IPS DF 6.9 (cell line): Measurements from ENCODE around the gene PI16.
"Not testable (repeated sequence)": the region's sequence is repeated elsewhere in the genome, so short reads cannot be mapped to it uniquely, and the experiment has no call there.

Experiments
- DNase-seq: peaks from one replicate; pipeline ENCODE4 v3.0.0-alpha.2; 2013; ENCODE audit warnings: low read depth, low spot score
- H3K27ac ChIP-seq: one replicate; pipeline ENCODE4 v1.5.1; 2013; ENCODE audit warnings: low read length, control low read depth
- H3K27me3 ChIP-seq: 2 replicates; pipeline ENCODE4 v1.6.1; 2013; ENCODE audit warnings: mild to moderate bottlenecking, low read length; ENCODE audit not compliant: control insufficient read depth, insufficient read depth
- H3K36me3 ChIP-seq: 2 replicates; pipeline ENCODE4 v1.6.1; 2013; ENCODE audit warnings: low read length; ENCODE audit not compliant: control insufficient read depth, insufficient read depth
- H3K4me1 ChIP-seq: 2 replicates; pipeline ENCODE4 v1.6.1; 2013; ENCODE audit warnings: low read length; ENCODE audit not compliant: control insufficient read depth, insufficient read depth
- H3K4me3 ChIP-seq: 2 replicates; pipeline ENCODE4 v1.5.1; 2013; ENCODE audit warnings: mild to moderate bottlenecking, low read length
- H3K9me3 ChIP-seq: 2 replicates; pipeline ENCODE4 v1.6.1; 2013; ENCODE audit warnings: low read length, inconsistent platforms; ENCODE audit not compliant: control insufficient read depth, insufficient read depth
- WGBS: extraction: QIAGEN DNeasy Blood & Tissue Kit; methylation state at CpG from one replicate; pipeline ENCODE4 v1.1.7; 2013; ENCODE audit warnings: mixed read lengths, missing lambda C conversion rate; ENCODE audit not compliant: insufficient read length, insufficient coverage; 5-methylcytosine and 5-hydroxymethylcytosine counted together

PI16 gene

DNA sequence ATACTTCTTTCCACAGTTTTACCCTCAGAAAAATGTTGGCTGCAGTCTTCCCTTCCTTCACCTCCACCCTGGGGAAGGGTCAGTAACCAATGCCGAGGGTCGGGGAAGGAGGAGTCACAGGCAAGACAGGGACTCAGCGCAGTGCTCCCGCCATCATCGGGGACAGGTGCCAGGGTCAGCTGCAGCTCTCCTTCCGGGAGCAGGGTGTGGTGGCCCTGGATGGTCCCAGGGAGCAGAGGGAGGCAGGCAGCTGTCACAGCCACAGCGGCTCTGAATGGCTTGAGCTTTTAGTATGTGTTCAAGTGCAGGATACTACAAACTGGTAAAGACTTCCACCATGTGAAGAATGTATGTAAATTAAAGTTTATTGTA lies 26.0 kb upstream of the PI16 start:
- Histone ChIP-seq H3K4me3 (no peak overlapping the region), H3K27me3 (no peaks in the 10 kb centered on the region), H3K4me1 (peaks cover 1% of the 10 kb centered on the region; the same call in 1 of the 2 replicates), H3K36me3 (peaks cover under 1% of the 10 kb centered on the region; the same call in 1 of the 2 replicates), H3K9me3 (peaks cover 1% of the 10 kb centered on the region; the same call in 1 of the 2 replicates), H3K27ac (no peak overlapping the region)
- DNase-seq: no peak
- no CpG with 5 or more reads among the region's 7 CpGs for WGBS

DNA sequence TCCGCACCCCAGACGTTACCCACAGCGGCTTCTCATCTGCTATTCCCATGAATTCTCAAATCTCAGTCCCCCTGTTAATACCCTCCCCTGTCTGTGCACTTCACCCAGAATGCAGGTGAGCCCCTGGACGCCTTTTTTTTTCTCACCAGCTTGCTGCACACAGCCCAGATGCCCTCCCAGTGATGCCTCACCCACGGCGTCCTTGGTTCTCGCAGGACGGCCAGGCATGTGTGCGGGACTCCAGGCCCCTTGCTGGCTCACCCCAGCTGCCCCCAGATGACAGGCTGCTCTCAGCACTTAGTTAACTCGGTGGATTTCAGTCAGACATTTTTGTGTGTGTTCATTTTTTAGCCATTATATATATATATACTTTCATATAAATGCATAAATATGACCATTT lies 25.4 kb upstream of the PI16 start:
- no peak for DNase-seq

DNA sequence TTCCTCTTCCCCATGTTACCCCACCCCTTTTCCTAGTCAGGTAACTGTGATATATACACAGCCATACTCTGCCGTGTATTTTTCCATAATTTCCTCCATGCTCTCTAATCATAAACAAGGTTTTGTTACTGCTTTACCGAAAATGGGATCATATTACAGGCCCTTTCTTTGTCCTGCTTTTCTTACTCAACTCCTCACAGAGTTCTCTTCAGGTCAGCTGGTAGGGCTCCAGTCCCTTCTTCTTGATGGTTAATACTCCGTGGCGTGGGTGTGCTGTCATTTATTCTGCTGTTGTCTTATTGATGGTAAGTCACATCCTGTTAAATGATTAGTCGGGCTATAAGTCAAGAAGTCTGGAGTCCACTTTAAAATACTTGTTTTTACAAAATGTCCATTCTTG lies 24.9 kb upstream of the PI16 start:
- no CpG with 5 or more reads among the region's 5 CpGs for WGBS
- no peak overlapping the region for H3K27ac ChIP-seq
- H3K27me3 ChIP-seq: no peaks in the 10 kb centered on the region
- no peaks in the 10 kb centered on the region for H3K36me3 ChIP-seq
- DNase-seq: no peak
- H3K9me3 ChIP-seq: peaks cover 1% of the 10 kb centered on the region; the same call in 1 of the 2 replicates
- no peak overlapping the region for H3K4me3 ChIP-seq
- H3K4me1 ChIP-seq: peaks cover 1% of the 10 kb centered on the region; the same call in 1 of the 2 replicates

More for the DNA sequence above, 25.4 kb upstream of the PI16 start:
- Histone ChIP-seq H3K4me1 (peaks cover 1% of the 10 kb centered on the region; the same call in 1 of the 2 replicates), H3K36me3 (no peaks in the 10 kb centered on the region), H3K27me3 (no peaks in the 10 kb centered on the region), H3K9me3 (peaks cover 1% of the 10 kb centered on the region; the same call in 1 of the 2 replicates), H3K27ac (no peak overlapping the region), H3K4me3 (no peak overlapping the region; the same call in 1 of the 2 replicates)
- no CpG with 5 or more reads among the region's 10 CpGs for WGBS

DNA sequence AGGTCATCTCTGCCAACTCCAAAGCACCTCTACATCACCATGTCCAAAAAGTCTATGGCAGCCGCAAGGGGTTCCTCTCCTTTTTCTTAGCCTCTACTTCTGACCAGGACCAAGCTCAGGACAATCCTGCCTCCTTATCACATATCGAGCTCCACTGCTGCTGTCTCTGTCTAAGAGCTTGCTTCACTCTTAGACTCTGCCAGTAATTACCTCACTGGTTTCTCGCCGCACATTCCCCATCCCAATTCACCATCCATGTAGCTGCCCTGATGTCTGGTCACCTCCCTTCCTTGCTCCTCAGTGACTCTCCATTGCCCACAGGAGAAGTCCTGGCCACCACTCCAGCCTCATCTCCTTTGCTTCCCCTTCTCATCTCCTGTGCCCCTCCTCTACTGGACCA lies 24.1 kb upstream of the PI16 start:
- Histone ChIP-seq H3K36me3 (no peaks in the 10 kb centered on the region), H3K9me3 (no peaks in the 10 kb centered on the region), H3K4me3 (no peak overlapping the region), H3K27ac (no peak overlapping the region), H3K27me3 (no peaks in the 10 kb centered on the region), H3K4me1 (peaks cover 1% of the 10 kb centered on the region; the same call in 1 of the 2 replicates)
- no peak for DNase-seq
- no CpG with 5 or more reads among the region's 4 CpGs for WGBS

DNA sequence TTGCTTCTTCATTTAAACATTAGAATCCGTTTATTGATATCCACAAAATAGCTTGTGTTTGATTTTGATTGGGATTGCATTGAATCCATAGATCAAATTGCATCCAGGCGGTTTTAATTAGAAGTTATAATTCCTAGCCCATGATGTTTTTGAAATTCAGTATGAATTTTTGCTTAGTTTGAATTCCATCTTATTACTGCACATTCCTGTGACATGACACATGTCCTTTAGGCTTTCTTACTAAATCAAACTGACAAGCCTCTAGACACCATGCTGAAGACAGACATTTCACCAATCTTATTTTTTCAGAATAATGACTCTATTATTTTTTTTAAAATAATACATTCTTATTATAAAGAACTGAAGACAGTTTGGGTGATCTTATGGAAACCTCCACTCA lies 21.4 kb upstream of the PI16 start:
- DNase-seq: no peak
- no peaks in the 10 kb centered on the region for H3K36me3 ChIP-seq
- no CpG with 5 or more reads among the region's 2 CpGs for WGBS
- no peak overlapping the region for H3K4me3 ChIP-seq
- no peaks in the 10 kb centered on the region for H3K27me3 ChIP-seq
- no peak overlapping the region for H3K27ac ChIP-seq
- H3K4me1 ChIP-seq: no peaks in the 10 kb centered on the region
- no peaks in the 10 kb centered on the region for H3K9me3 ChIP-seq

DNA sequence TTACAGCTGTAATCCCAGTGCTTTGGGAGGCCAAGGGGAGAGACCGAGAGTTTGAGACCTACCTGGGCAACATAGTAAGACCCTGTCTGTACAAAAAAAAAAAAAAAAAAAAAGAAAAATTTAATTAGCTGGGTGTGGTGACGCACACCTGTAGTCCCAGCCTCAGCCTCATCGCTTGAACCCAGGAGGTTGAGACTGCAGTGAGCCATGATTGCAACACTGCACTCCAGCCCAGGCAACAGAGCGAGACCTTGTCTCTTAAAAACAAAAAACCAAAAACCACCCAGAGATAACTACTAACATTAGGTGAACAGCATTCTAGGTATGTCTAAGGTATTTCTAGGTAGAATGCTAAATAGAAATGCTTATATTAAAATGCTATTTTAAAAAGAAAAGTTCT lies 21.0 kb upstream of the PI16 start:
- Histone ChIP-seq H3K4me1 (no peaks in the 10 kb centered on the region), H3K36me3 (no peaks in the 10 kb centered on the region), H3K27me3 (no peaks in the 10 kb centered on the region), H3K9me3 (no peaks in the 10 kb centered on the region), H3K4me3 (no peak overlapping the region), H3K27ac (no peak overlapping the region)
- DNase-seq: no peak
- WGBS: no CpG with 5 or more reads among the region's 4 CpGs

DNA sequence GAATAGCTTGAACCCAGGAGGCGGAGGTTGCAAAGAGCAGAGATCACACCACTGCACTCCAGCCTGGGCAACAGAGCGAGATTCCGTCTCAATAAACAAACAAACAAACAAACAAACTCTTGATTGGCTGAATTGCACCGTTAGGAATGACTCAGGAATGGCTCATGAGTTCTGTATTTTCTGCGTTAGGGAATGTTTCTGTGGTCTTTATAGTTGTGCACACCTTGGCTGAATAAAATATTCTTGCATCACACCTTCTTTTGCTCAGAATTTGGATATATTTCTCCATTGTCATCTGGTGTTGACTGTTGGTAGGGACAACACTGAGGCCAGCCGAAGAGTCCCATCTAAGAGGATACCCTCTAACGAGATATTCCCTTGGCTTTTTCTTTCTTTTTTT lies 19.6 kb upstream of the PI16 start:
- Histone ChIP-seq H3K36me3 (no peaks in the 10 kb centered on the region), H3K27ac (no peak overlapping the region)
- no CpG with 5 or more reads among the region's 7 CpGs for WGBS

DNA sequence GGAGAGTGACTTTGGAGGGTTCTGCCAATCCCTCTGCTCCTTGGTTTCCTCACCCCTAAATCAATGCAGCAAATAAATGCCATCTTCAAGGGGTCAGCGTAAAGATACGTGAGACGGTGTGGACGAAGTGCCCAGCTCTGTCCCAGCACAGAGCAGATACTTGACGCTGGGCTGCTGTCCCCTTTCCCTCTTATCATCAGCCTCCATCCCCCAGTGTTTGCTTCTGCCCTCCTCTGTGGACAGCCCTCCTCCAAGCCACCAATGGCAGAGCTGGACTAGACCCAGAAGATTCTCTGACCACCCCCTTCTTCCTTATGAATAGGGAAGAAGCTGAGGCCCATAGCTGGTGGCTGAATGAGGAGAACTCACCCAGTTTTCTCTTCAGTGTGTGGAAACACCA lies 17.7 kb upstream of the PI16 start:
- Histone ChIP-seq H3K27me3 (no peaks in the 10 kb centered on the region), H3K36me3 (no peaks in the 10 kb centered on the region), H3K4me1 (no peaks in the 10 kb centered on the region), H3K4me3 (no peak overlapping the region), H3K27ac (no peak overlapping the region), H3K9me3 (no peaks in the 10 kb centered on the region)
- WGBS: no CpG with 5 or more reads among the region's 5 CpGs
- DNase-seq: no peak

More for the DNA sequence above, 19.6 kb upstream of the PI16 start:
- Histone ChIP-seq H3K27me3 (no peaks in the 10 kb centered on the region), H3K9me3 (no peaks in the 10 kb centered on the region), H3K4me3 (no peak overlapping the region), H3K4me1 (no peaks in the 10 kb centered on the region)
- DNase-seq: no peak

DNA sequence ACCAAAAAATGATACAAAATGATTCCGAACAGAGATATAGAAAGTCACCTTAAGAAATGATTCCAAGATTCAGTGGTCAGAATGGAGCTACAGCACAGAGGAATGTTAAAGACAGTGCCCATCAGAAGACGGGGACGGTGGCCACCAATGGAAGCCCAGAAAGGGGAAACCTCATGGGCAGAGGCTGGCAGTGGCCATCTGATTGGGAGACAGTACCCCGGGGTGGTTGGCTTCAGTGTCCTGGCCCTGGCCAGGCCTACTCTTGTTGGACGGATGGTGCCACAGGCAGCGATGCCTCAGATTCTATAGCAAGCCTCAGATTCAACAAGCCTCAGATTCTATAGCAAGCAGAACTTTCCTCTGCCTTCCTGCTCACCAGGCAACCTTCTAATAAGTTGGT lies 16.6 kb upstream of the PI16 start:
- Histone ChIP-seq H3K4me1 (no peaks in the 10 kb centered on the region), H3K4me3 (no peak overlapping the region), H3K9me3 (no peaks in the 10 kb centered on the region), H3K36me3 (no peaks in the 10 kb centered on the region), H3K27ac (no peak overlapping the region), H3K27me3 (no peaks in the 10 kb centered on the region)
- whole genome bisulfite sequencing: no CpG with 5 or more reads among the region's 6 CpGs
- DNase-seq: no peak

DNA sequence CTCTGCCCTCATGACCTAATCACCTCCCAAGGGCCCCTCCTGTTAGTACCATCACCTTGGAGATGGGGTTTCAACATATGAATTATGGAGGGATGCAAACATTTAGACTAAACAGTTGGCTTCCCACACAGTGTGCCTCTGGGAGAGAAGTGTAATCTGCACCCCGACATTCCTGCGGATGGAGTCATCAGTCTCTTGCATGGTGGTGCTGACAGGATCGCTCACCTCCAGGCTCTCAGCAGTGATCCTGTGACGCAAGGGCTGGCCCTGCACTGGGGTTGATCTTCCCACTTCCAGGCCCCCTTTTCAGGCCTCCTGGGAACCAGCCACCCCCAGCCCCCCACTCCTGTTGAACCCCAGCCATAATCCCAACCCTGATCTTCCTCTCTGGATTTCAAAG lies 16.0 kb upstream of the PI16 start:
- no peak overlapping the region for H3K4me3 ChIP-seq
- no peak for DNase-seq
- no peaks in the 10 kb centered on the region for H3K9me3 ChIP-seq
- no peaks in the 10 kb centered on the region for H3K4me1 ChIP-seq
- no peaks in the 10 kb centered on the region for H3K36me3 ChIP-seq
- H3K27me3 ChIP-seq: no peaks in the 10 kb centered on the region
- H3K27ac ChIP-seq: no peak overlapping the region
- WGBS: no CpG with 5 or more reads among the region's 4 CpGs

DNA sequence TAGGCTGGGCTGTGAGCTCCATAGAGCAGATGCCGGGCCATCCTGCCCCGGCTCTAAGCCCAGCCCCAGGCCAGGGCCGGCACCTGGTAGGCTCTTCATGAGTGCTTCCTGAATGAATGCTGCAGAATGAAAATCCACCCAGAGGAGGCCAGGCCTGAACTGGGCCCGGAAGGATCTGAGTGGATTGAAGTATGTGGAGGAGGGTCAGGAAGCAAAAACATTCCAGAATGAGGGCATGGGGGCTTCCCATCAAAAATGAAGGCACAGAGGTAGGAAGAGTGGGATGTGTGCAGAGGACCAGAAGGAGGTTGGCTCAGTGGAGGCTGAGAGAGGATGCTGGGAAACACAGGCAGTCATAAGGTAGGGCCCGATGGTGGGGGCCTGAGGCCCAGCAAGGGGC lies 15.5 kb upstream of the PI16 start:
- not testable (repeated sequence) for H3K27me3 ChIP-seq, H3K4me1 ChIP-seq, H3K4me3 ChIP-seq, H3K9me3 ChIP-seq, H3K27ac ChIP-seq, H3K36me3 ChIP-seq, DNase-seq
- no CpG with 5 or more reads among the region's 5 CpGs for WGBS
